HG03342 (cell line): Measurements from ENCODE around the gene IL36B.
"Not testable (repeated sequence)": the region's sequence is repeated elsewhere in the genome, so short reads cannot be mapped to it uniquely, and the experiment has no call there.

ENCODE experiments used
- ATAC-seq: cut with Tn5 transposase; IDR thresholded peaks from one replicate; pipeline ENCODE4 v1.9.1; 2021; ENCODE audit warnings: mild to moderate bottlenecking, moderate library complexity; ENCODE audit not compliant: unreplicated experiment

The IL36B gene

GRCh38 chr2:113052396-113052917 is at the start of gene IL36B:
TSS of gene IL36B (minus strand) at chr2:113052867.
- ATAC-seq, result no peak

- ATAC-seq, result no peak
Observed at GRCh38 chr2:113102133-113102532, 49.5 kb upstream of the IL36B start.

GRCh38 chr2:113098532-113098931 is 45.9 kb upstream of the IL36B start:
- no peak for ATAC-seq

- no peak for ATAC-seq
Observed at GRCh38 chr2:113098041-113098440, 45.4 kb upstream of the IL36B start.

- ATAC-seq, result not testable (repeated sequence)
Observed at GRCh38 chr2:113096842-113097618, 44.4 kb upstream of the IL36B start.

- ATAC-seq, result not testable (repeated sequence)
Observed at GRCh38 chr2:113096306-113096705, 43.6 kb upstream of the IL36B start.

GRCh38 chr2:113093613-113093977 is 40.9 kb upstream of the IL36B start:
- ATAC-seq, result no peak

GRCh38 chr2:113092864-113093612 is 40.4 kb upstream of the IL36B start:
- ATAC-seq, result no peak

GRCh38 chr2:113091231-113091896 is 38.7 kb upstream of the IL36B start:
- no peak for ATAC-seq

- ATAC-seq, result no peak
Observed at GRCh38 chr2:113089916-113090315, 37.2 kb upstream of the IL36B start.

GRCh38 chr2:113088213-113088992 is 35.7 kb upstream of the IL36B start:
- no peak for ATAC-seq

GRCh38 chr2:113085542-113085941 is 32.9 kb upstream of the IL36B start:
- ATAC-seq, result no peak

- ATAC-seq, result no peak
Observed at GRCh38 chr2:113084249-113085000, 31.8 kb upstream of the IL36B start.

GRCh38 chr2:113083296-113083695 is 30.6 kb upstream of the IL36B start:
- no peak for ATAC-seq

- no peak for ATAC-seq
Observed at GRCh38 chr2:113081488-113082210, 29.0 kb upstream of the IL36B start.

GRCh38 chr2:113080134-113080533 is 27.5 kb upstream of the IL36B start:
- no peak for ATAC-seq

GRCh38 chr2:113079131-113079530 is 26.5 kb upstream of the IL36B start:
- ATAC-seq, result no peak

GRCh38 chr2:113078350-113078839 is 25.7 kb upstream of the IL36B start:
- ATAC-seq, result no peak

- ATAC-seq, result no peak
Observed at GRCh38 chr2:113077921-113078320, 25.3 kb upstream of the IL36B start.
